ENCODE data around the gene ULBP2.
"Not testable (repeated sequence)": the region's sequence is repeated elsewhere in the genome, so short reads cannot be mapped to it uniquely, and the experiment has no call there.

The ULBP2 gene

DNA sequence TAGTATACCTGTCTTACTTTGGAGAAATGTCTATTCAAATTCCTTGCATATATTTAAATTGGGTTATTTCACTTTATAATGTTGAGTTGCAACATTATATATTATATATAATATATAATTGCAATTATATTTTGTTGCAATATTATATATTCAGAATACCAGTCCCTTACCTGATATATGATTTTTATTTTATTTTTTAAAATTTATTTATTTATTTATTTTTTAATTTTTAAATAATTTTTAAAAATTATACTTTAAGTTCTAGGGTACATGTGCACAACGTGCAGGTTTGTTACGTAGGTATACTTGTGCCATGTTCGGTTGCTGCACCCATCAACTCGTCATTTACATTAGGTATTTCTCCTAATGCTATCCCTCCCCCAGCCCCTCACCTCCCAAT is 14.8 kb upstream of the ULBP2 start:
- DNase-seq = not testable (repeated sequence)

DNA sequence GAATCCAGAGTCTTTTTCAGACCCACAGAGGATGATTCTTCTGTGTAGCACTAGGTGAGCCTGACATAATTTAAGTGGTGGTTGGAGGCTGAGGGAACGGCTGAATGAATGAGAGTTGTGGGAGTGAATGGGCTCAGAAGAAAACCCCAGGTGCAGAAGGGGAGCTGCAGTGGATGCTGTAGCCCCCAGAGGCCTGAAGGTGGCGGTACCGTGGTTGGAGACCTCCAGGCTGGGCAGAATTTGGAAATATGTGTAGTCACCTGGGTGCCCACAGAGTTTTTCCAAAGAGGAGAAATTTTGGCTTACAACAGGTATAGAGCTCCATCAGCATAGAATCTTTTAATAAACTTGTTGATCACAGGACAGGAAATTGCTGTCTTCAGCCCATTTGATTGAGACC is 12.4 kb upstream of the ULBP2 start:
- no peak for DNase-seq

DNA sequence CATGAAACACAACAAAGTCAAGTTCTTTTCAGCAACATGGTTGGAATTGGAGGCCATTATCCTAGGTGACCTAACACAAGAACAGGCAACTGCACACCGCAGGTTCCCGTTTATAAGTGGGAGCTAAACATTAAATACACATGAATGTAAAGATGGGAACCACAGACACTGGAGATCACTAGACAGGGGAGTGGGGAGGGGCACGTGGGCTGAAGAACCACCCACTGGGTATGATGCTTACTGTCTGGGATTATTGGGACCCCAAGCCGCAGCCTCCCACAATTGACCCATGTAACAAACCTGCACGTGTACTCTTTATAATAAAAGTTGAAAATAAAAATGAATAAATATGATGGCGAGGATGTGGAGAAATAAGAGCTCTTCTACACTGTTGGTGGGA is 10.3 kb upstream of the ULBP2 start:
- no peak for DNase-seq

DNA sequence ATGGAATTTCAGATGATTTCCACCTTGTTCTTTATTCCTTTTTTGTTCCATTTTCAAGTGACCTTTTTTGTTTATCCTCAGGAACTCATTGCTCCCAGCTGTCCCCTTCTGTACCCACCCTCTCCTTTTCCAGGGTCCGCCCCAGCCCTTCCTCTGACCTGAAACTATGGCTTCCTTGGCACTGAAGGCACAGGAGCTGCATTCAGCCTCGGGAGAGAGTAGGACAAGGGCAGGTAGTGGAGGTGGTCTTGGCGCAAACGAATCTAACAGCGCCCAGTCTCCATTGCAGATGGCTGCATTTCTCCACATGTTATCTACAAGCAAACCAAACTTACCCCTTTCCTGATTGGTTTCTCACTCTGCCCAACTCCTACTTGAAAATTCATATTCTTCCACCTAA is 8.8 kb upstream of the ULBP2 start:
- DNase-seq = no peak

DNA sequence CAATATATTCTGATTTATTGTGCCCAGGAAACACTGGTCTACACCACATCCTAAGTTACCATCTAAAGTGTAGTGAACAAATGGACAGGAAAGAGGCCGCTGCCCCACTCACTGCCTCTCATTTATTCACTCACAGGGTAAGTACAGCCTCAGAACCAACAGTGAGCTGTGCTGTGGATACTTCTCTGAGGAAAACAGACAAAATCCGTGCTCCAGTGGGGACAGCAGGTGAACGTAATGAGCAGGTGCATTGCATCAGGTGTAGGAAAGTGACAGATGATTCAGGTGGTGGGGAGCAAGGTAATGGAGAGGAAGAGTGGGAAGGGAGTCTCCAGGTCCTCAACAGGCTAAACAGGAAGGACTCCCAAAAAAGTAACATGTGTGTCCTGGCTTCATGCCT is 8.4 kb upstream of the ULBP2 start:
- DNase-seq = no peak

DNA sequence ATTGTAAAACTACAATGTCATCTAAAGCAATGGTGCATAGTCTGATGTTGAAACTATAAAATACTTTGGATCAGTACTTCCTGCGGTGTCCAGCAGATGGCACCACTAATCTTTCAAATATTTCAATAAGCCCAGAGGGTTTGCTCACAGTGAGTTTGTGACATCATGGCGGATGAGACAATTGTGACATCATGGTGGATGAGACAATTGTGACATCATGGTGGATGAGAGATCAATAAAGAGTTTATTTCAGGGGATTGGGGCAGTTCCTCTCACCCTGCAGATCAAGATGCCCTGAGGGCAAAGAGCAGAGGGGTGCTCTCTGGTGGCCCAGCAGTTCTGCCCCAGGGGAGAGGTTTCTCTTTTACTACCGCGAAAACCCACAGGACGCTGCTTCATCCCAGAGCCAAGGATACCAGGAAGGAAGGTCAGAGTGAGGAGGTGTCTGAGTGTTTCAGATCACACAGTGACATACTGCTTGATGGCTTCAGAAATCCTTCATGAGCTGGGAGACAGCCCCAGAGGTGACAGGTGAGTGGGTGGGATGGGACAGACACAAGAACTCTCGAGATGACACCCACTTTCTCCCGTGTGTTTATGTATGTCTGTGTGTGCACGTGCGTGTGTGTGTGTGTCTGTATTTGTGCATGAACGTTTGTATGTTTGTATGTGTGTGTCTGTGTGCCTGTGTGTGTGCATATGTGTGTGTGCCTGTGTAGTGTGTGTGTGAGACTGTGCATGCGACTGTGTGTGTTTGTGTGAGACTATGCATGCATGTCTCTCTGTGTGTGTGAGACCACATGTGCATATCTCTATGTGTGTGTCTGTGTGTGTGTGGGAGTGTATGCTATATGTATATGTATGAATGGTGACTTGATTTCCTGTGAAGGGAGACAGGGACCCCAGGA is 7.3 kb upstream of the ULBP2 start:
- peak; percentile 65 to 71 for DNase-seq

DNA sequence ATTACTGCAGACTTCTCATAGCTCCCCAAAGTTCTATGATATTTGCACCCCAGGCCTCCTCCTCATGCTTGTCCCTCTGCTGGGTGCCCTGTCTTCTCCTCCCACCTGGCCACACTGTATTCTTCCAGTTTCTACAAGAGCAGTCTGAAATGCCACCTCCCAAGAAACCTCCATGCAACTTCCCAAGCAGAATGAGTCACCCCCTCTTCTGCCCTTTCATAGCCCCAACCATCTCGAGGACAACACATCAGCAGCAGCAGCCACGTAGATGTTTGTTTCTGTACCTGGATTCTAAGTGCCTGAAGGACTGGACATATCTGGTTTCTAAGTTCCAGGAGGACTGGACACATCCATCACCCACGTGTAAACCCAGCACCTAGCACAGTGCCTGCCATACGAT is 6.6 kb upstream of the ULBP2 start:
- no peak for DNase-seq

DNA sequence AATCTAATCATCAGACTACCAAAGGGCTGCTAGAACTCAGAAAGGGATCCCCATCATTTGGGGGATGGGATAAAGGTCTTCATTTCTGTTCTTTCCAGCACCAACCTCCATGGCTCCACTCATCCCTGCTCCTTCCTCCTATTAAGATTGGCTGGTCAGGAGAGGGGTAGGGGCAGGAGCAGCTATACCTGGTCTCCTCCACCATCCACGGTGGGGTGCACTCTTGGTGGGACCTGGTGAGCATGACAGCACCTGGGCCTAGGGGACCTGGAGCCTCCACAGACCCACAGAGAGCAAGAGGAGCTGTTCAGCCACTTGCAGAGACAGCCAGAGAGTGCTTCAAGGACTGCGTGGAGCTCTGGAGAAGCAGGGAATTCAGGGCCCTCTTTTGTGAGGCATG is 6.1 kb upstream of the ULBP2 start:
- DNase-seq = no peak

DNA sequence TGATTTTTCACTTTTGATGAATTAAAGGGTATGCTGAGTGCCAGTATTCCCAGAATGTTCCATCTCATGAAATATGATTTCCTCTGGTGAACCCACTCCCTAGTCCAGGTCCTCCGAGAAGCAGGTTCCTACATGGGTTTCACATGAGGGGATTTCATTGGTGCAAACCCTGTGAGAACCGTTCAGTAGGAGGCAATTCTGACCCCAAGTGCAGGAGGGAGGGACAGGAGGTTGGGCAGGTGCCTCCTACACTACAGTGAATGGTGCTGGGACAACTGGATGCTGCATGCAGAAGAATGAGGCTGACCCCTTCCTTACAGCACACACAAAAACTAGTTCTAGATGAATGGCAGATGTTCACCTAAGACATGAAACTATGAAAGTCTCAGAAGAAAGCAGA is 5.1 kb upstream of the ULBP2 start:
- no peak for DNase-seq

DNA sequence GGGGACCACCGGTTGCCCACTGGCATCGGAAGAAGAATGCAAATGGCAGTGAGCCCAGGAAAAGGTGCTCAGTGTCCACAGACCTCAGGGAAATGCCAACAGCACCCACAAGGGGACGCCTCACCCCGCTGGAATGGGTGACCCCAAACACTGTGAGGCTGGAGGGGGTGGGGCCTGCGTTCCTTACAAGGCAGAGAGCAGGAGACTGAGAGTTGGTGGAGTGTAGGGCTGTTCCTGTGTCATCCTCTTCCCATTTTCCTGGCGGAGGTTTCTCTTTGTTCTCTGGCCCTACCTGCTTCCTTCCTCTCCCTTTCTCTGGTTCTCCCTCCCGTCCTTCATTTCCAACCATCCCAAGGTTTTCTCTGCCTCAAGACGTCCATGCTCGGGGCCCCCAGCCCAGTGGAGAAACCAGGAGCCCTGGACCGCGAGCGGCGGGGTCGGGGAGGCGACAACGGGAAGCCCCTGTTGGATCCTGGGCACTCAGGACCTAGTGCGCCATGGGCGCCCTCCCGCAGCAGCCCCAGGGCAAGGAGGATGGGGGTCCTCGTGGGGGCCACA is 3.7 kb upstream of the ULBP2 start:
- DNase-seq = not testable (repeated sequence)

DNA sequence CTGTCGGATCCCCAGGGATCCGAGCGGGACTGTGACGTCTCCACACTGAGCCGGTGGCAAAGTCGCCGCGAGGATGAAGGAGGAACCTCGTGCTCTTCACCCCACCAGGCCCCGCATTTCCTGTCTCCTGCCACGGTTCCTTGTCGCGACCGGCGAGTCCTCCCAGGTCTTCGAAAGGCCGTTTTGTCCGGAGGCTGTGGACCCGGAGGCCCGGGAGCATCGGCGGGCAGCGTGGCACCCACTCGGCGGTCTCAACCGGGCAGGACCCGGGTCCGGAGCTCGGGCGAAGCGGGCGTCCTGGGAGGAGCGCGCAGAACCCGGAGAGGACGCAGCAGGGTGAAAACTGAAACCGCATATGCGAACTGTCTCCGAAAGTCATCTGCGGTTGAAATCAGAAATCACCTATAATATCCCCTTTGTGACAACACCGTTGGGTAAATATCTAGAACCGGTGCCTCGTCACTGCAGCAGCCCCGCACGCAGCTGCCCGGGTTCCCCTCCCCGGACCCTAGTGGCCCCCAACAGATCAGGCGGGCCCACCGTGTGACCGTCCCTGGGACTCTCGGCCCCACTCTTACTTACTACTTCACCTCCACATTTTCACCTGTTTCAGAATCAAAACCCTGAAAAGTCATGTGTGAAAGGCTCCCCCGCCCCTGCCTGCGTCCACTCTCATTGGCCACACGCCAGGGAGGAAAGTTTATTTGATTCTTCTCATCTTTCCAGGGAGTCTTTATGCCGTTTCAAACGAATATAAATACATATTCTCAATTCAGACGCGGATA is 3.1 kb upstream of the ULBP2 start:
- peak; percentile 29 to 38 for DNase-seq

DNA sequence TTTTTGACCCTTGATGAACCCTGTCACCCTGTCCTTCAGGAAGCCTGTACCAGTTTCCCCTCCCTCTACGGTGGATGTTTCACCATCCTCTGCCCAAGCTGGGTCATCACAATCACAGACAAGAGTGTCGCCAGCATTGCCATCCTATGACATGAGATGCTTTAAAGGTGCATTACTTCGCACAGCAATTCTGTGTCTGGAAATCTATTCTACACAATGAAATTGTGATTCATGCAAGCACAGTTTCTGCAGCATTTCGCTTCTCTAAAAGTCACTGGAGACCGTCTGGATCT is 2.5 kb upstream of the ULBP2 start:
- no peak for DNase-seq

DNA sequence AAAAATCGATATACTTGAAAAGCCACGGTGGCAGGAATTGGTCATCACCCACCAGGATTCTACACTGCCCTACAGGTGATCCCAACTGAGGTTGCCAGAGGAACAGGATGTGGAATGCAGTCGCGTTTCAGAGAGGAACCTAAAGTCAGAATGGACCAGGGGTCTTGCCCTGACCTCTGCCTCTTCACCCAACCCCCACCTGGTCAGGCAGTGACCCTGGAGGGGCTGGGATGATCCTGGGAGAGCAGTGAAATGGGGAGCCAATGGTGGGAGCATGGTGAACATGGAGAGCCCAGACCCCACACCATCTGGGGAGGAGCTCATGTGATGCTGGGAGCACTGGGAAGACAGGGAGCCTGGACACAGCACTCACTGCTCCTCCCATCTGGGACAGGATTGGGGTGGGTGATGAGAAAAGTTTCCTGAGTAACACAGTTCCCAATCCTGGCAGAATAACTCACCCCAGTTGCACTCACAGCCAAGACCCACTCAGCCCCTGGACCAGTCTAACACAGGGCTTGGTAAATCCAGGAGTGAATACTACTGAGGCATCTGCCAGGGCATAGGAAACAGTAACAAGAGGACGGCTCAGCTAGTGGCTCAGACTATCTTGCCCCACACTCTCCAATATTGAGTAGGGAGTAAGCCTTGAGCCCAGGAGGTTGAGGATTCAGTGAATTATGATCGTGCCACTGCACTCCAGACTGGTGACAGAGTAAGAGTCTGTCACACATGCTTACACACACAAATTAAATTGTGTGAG is 1.7 kb upstream of the ULBP2 start:
- no peak for DNase-seq

DNA sequence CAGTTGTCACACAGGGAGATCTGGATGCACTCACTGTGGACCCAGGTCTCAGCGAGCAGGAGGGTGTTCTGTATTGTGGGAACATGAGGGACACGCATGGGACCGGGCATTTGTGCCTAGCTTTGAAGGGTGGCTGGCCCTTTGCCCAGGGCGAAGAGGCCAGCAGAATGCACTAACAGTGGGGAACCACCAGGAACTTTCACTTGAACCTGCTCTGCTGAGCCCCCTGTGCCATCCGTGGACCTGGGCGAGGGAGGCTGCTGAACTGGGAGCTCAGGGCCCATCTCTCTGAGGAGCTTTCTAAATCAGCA is 1.2 kb upstream of the ULBP2 start:
- no peak for DNase-seq

DNA sequence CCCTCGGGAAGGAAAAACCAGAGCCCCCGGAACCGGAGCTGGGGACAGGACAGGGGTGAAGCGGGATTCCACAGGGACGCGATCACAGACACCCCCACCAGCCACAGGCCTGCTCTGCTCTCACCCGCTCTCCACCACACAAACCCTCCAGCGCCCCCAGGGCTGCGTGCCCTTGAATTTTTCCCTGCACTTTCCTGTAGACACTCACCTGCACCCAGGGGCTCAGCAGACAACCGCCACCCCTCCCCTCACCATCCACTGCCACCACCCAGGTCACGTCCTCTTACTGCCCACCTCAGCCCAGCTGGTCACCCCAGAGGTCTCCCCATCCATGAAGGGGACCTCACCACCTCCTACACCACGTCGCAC is 631 bp downstream of the ULBP2 start:
- no peak for DNase-seq

DNA sequence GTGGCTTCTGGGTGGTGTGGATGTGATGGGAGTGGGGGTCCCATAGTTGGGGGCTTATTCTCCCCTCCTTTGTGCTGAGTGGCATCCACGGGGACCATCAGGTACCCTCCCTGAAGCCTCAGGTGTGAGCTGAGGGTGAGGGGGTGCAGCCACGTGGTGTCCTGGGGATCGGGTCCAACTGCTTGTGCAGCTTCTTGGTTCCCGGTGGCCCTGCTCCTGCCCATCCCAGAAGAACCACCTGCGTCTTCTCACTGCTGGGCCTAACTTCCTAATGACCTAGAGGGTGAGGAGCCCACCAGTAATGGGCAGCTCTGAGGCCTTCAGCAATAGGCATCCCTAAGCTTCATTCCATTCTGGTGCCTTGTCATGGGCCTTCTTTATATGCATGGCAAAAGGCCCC is 1.5 kb downstream of the ULBP2 start:
- DNase-seq = not testable (repeated sequence)

DNA sequence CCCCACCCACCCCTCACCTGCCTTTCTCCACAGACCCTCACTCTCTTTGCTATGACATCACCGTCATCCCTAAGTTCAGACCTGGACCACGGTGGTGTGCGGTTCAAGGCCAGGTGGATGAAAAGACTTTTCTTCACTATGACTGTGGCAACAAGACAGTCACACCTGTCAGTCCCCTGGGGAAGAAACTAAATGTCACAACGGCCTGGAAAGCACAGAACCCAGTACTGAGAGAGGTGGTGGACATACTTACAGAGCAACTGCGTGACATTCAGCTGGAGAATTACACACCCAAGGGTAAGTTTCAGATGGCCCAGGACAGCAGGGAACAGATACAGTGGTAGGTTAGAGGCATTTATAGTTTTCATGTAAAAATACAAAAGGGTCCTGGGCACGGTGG is 3.5 kb downstream of the ULBP2 start:
- not testable (repeated sequence) for DNase-seq

DNA sequence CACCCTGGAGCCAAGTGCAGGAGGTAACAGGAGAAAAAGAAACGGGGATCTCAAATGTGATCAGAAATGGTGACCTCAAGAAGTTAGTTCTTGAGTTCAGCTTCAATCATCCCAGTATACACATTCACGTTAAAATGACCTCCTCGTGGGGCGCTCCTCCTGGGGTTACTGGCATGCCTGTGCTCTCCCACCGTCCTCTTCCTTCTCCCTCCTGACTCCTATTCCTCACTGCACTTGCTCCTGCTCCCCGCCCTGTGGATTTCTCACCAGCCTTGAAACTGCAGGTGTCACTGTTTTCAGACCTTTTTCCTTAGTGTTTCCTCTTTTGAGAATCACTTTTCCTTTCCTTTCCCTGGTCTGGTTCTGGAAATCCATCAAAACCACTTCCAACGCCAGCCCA is 4.8 kb downstream of the ULBP2 start:
- not testable (repeated sequence) for DNase-seq

DNA sequence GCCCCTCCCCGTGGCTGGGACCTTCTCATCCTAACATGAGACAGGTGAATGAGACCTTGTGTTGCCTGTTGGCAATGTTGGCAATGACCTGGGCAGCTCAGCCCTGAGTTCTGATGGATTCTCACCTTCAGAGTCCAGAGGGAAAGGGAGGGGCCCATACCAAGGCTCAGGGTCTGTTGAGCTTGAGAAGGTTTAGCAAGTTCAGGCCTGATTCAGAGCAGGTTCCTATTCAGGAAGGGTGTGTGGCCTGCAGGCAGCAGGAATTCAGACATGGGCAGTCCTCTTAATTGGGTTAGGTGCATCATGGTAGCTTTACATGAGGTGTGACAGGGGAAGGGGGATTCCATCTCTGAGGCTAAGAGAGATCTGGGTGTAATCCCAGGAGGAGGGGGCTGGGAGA is 5.7 kb downstream of the ULBP2 start:
- not testable (repeated sequence) for DNase-seq

DNA sequence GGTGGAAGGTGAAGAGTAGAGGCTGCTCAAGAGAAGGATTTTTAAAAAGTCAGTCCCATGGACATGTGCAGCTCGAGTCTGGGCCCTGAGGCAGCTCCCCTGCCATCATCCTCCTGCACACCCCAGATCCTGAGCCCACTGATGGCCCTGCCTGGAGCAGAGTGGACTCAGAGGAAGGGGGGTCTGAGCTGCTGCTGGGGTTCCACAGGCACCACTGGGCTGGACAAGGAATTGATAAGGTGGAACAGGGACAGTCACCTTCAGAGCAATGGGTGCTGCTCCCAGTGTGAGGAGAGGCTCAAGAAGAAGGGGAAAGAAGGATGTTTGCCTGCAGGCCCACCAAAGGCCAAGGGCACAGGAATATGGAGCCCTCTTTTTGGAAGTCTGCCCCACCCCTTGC is 6.2 kb downstream of the ULBP2 start:
- no peak for DNase-seq

DNA sequence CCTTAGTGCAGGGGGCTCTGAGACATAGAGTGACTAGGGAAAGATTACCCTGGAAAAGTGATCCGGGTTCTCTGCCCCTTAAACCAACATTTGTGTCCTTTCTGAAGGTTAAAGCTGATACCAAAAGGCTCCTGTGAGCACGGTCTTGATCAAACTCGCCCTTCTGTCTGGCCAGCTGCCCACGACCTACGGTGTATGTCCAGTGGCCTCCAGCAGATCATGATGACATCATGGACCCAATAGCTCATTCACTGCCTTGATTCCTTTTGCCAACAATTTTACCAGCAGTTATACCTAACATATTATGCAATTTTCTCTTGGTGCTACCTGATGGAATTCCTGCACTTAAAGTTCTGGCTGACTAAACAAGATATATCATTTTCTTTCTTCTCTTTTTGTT is 6.8 kb downstream of the ULBP2 start:
- DNase-seq = no peak

DNA sequence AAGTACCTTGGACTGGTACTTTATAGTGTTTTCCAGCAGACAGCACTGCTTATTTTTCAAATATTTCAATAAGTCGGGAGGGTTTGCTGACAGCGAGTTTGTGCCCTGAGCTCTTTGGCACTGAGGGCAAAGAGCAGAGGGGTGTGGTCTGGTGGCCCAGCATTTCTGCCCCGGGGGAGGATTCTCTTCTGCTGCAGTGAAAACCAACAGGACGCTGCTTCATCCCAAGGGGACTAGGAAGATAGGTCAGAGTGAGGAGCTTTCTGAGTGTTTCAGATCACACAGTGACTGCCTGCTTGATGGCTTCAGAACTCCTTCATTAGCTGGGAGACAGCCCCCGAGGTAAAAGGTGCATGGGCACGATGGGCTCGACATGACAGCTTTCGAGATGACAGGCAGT is 8.6 kb downstream of the ULBP2 start:
- no peak for DNase-seq

DNA sequence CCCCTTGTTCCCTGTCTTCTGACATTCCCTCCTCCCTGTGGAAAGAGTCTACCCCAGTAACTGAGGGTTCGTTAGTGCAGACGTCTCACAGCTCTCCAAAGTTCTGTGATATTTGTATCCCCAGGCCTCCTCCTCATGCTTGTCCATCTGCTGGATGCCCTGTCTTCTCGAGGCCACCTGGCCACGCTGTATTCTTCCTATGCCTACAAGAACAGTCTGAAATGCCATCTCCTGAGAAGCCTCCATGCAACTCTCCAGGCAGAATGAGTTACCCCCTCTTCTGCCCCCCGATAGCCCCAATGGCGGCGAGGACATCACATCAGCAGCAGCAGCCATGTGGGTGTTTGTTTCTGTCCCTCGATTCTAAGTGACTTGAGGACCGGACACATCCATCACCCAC is 9.3 kb downstream of the ULBP2 start:
- no peak for DNase-seq

DNA sequence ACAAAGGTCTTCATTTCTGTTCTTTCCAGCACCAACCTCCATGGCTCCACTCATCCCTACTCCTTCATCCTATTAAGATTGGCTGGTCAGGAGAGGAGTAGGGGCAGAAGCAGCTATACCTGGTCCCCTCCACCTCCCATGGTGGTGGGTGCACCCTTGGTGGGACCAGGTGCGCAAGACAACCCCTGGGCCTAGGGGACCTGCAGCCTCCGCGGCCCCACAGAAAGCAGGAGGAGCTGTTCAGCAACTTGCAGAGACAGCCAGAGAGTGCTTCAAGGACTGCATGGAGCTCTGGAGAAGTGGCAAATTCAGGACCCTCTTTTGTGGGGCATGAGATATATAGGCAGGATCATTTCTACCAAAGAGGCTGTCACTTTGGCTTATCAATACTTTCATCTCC is 9.8 kb downstream of the ULBP2 start:
- no peak for DNase-seq
